Neural progenitor cell (in vitro differentiated cells): ENCODE results near the gene TDO2. TPM values are rescaled to one million over a fixed set of nuclear protein-coding genes. Genes with fewer than 3 reads are reported as not detected.

Experiments used
- DNase-seq: peaks from one replicate; pipeline ENCODE4 v3.0.0-alpha.2; 2016; ENCODE audit warnings: low spot score
- H2AFZ ChIP-seq: fragments of 200-600 bp; sonication (generic); replicated peaks from 2 replicates; pipeline ENCODE4 v1.6.1; 2016; ENCODE audit warnings: antibody characterized with exemption
- H3F3A ChIP-seq: fragments of 200-600 bp; sonication (generic); 2 replicates; pipeline ENCODE4 v1.6.1; 2016; ENCODE audit warnings: antibody characterized with exemption, low read depth
- H3K27ac ChIP-seq: fragments of 200-600 bp; sonication (generic); 2 replicates; pipeline ENCODE4 v1.5.1; 2016; ENCODE audit warnings: mild to moderate bottlenecking
- H3K27me3 ChIP-seq: fragments of 200-600 bp; sonication (generic); 2 replicates; pipeline ENCODE4 v1.6.1; 2016; ENCODE audit warnings: mild to moderate bottlenecking, moderate library complexity
- H3K36me3 ChIP-seq: fragments of 200-600 bp; sonication (generic); 2 replicates; pipeline ENCODE4 v1.5.1; 2016
- H3K4me1 ChIP-seq: fragments of 200-600 bp; sonication (generic); 2 replicates; pipeline ENCODE4 v1.6.1; 2016; ENCODE audit warnings: mixed run types
- H3K4me2 ChIP-seq: fragments of 200-600 bp; sonication (generic); 2 replicates; pipeline ENCODE4 v1.6.1; 2016
- H3K4me3 ChIP-seq: fragments of 200-600 bp; sonication (generic); 2 replicates; pipeline ENCODE4 v1.5.1; 2016
- H3K79me2 ChIP-seq: fragments of 200-600 bp; sonication (generic); 2 replicates; pipeline ENCODE4 v1.6.1; 2016; ENCODE audit warnings: low read depth
- H3K9ac ChIP-seq: fragments of 200-600 bp; sonication (generic); 2 replicates; pipeline ENCODE4 v1.6.1; 2016
- H3K9me3 ChIP-seq: fragments of 200-600 bp; sonication (generic); 2 replicates; pipeline ENCODE4 v1.5.1; 2016; ENCODE audit warnings: low read depth
- H4K20me1 ChIP-seq: fragments of 200-600 bp; sonication (generic); 2 replicates; pipeline ENCODE4 v1.6.1; 2016; ENCODE audit warnings: low read depth
- H3K27ac Mint-ChIP-seq: 3 replicates; pipeline ENCODE4 v1.8.0; 2021; ENCODE audit warnings: mixed read lengths
- H3K27me3 Mint-ChIP-seq: 2 replicates; pipeline ENCODE4 v1.8.0; 2022; ENCODE audit warnings: low read depth, mild to moderate bottlenecking, inconsistent platforms, moderate library complexity, mixed read lengths; ENCODE audit not compliant: insufficient read depth
- H3K36me3 Mint-ChIP-seq: 3 replicates; pipeline ENCODE4 v1.8.0; 2021; ENCODE audit warnings: mixed read lengths
- H3K4me1 Mint-ChIP-seq: 3 replicates; pipeline ENCODE4 v1.8.0; 2021; ENCODE audit warnings: mixed read lengths
- H3K4me3 Mint-ChIP-seq: 3 replicates; pipeline ENCODE4 v1.8.0; 2021; ENCODE audit warnings: mild to moderate bottlenecking, moderate library complexity, mixed read lengths
- H3K9me3 Mint-ChIP-seq: 3 replicates; pipeline ENCODE4 v1.8.0; 2020; ENCODE audit warnings: mixed read lengths
- EZH2 ChIP-seq: fragments of 200-600 bp; sonication (generic); IDR thresholded peaks from 2 replicates; pipeline ENCODE4 v1.6.1; 2017; ENCODE audit warnings: antibody characterized with exemption, mild to moderate bottlenecking, moderate library complexity
- EZH2phosphoT487 ChIP-seq: fragments of 200-600 bp; sonication (generic); IDR thresholded peaks from 2 replicates; pipeline ENCODE4 v1.6.1; 2017; ENCODE audit warnings: antibody characterized with exemption
- total RNA-seq: library from RNA; depleted of rRNA; stranded (reverse); fragments of >200 nt; gene quantifications from 2 replicates; pipeline ENCODE4 v1.2.3, GENCODE V29; 2015; ENCODE audit warnings: low replicate concordance
- TF ChIP-seq, protein P1 (sequence below): fragments of 200-600 bp; sonication (generic); IDR thresholded peaks from 2 replicates; pipeline ENCODE4 v1.5.1; 2017; ENCODE audit warnings: antibody characterized with exemption, mild to moderate bottlenecking

The TDO2 gene
- total RNA-seq, 1 donor from 2014 or later: not detected

GRCh38 chr4:155952501-155952901 is 49.0 kb downstream of the TDO2 start:
- no peak overlapping the region for H3K27ac ChIP-seq
- H3K4me1 ChIP-seq: no peaks in the 10 kb centered on the region
- no peaks in the 10 kb centered on the region for H3K36me3 ChIP-seq
- H2AFZ ChIP-seq: peak overlapping the region; percentile 94
- H3K27ac Mint-ChIP-seq: no peak overlapping the region
- H3K4me3 ChIP-seq: no peak overlapping the region
- H3K27me3 Mint-ChIP-seq: peaks cover 2% of the 10 kb centered on the region
- no peak overlapping the region for H3K4me2 ChIP-seq
- H3K79me2 ChIP-seq: no peaks in the 10 kb centered on the region
- no peak for DNase-seq
- no peaks in the 10 kb centered on the region for H3K27me3 ChIP-seq
- no peaks in the 10 kb centered on the region for H4K20me1 ChIP-seq
- H3F3A ChIP-seq: no peaks in the 10 kb centered on the region
- peak overlapping the region; percentile 3 for H3K4me3 Mint-ChIP-seq
- TF ChIP-seq, protein P1, sequence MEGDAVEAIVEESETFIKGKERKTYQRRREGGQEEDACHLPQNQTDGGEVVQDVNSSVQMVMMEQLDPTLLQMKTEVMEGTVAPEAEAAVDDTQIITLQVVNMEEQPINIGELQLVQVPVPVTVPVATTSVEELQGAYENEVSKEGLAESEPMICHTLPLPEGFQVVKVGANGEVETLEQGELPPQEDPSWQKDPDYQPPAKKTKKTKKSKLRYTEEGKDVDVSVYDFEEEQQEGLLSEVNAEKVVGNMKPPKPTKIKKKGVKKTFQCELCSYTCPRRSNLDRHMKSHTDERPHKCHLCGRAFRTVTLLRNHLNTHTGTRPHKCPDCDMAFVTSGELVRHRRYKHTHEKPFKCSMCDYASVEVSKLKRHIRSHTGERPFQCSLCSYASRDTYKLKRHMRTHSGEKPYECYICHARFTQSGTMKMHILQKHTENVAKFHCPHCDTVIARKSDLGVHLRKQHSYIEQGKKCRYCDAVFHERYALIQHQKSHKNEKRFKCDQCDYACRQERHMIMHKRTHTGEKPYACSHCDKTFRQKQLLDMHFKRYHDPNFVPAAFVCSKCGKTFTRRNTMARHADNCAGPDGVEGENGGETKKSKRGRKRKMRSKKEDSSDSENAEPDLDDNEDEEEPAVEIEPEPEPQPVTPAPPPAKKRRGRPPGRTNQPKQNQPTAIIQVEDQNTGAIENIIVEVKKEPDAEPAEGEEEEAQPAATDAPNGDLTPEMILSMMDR: no peak
- TF ChIP-seq EZH2phosphoT487 (no peak), EZH2 (no peak)
- H3K9me3 ChIP-seq: no peaks in the 10 kb centered on the region
- peaks cover 6% of the 10 kb centered on the region for H3K9me3 Mint-ChIP-seq
- H3K9ac ChIP-seq: no peak overlapping the region
- no peaks in the 10 kb centered on the region for H3K36me3 Mint-ChIP-seq
- H3K4me1 Mint-ChIP-seq: peaks cover 10% of the 10 kb centered on the region

DNA sequence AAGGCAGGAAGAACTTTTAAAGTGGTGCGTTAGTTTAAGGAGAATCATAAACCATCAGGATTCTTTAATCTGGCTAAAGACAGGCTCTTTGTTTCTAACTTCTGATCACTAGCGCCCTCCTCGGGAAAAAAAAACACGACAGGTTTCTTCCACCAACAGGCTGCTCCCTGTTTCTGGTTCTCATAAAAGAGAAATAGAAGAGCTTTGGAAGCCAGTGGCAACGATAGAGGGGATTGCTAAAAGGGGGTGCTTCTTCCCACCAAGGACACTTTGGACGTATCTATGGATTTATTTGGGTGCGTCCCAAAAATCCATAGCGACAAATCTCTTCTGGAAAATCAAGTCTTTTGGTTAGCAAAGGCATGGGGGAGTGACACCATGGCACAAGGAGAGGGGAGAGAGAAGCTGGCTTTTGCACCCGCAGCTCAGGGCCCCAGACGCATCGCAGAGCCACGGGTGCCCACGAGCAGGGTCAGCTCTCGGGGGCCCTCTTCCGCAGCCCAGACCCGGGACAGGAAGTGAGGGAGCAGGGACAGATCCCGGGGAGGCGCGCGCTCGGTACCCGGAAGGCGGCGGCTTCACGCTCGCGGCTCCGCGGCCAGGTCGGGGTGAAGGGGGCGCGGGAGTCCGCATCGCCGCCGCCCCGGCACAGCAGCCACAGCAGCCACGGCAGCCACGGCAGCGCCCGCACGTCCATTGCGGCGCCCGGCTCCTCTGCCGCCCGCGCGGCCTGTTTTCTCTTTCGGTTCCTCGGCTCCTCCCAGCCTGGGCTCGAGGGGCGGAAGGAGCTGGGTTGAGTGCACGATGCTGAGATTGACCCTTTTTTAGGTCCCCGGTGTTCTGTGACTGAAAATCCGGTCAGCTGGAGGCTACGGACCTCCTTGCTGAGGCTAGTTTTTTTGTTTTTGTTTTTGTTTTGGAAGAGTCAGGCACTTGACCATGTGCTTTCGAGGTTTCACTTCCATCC is 49.9 kb downstream of the TDO2 start, which contains the start of gene CTSO:
CTSO (minus strand) TSS at position 716 of the 967 bp plus-strand sequence; CDS start at position 697, 19 bp downstream.
- no peaks in the 10 kb centered on the region for H3K4me1 ChIP-seq
- H3F3A ChIP-seq: no peaks in the 10 kb centered on the region
- H2AFZ ChIP-seq: peak within 1 kb of the TSS; percentile 98
- no peaks in the 10 kb centered on the region for H3K27me3 ChIP-seq
- peak; percentile 71 for DNase-seq
- no peaks in the 10 kb centered on the region for H3K79me2 ChIP-seq
- peak within 1 kb of the TSS; percentile 97 for H3K27ac Mint-ChIP-seq
- peak within 1 kb of the TSS; percentile 41 for H3K9ac ChIP-seq
- H3K9me3 ChIP-seq: no peaks in the 10 kb centered on the region
- TF ChIP-seq EZH2phosphoT487 (no peak), EZH2 (peak; percentile 35)
- TF ChIP-seq, protein P1: peak; percentile 64
- peak within 1 kb of the TSS; percentile 63 for H3K4me3 ChIP-seq
- peaks cover 6% of the 10 kb centered on the region for H3K9me3 Mint-ChIP-seq
- H3K4me2 ChIP-seq: peak within 1 kb of the TSS; percentile 87
- peaks cover 10% of the 10 kb centered on the region for H3K4me1 Mint-ChIP-seq
- H3K27me3 Mint-ChIP-seq: peaks cover 4% of the 10 kb centered on the region
- peak within 1 kb of the TSS; percentile 7 for H3K27ac ChIP-seq
- peak within 1 kb of the TSS; percentile 87 for H3K4me3 Mint-ChIP-seq
- no peaks in the 10 kb centered on the region for H3K36me3 Mint-ChIP-seq
- no peaks in the 10 kb centered on the region for H4K20me1 ChIP-seq
- H3K36me3 ChIP-seq: no peaks in the 10 kb centered on the region

DNA sequence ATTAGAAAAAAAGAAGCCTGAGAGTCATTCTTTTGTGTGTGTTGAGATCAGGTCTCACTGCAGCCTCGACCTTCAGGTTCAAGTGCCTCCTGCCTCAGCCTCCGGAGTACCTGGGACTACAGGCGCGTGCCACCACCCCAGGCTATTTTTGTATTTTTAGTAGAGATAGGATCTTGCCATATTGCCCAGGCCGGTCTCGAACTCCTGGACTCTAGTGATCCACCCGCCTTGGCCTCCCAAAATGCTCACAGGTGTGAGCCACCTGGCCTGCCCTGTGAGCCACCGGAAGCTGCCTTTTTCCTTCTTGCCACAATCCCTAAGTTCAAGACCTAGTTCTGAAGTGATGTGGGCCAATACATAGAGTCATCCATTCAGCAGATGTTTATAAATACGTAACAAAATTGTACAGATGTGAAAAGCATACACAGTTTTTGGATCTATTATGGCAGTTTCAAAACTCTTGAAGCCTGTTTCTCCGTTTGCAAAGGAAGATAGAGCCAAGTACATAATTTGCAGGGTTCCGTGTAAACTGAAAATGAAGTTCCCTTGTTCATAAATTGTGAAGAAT is 50.7 kb downstream of the TDO2 start:
- Histone ChIP-seq H3K79me2 (no peaks in the 10 kb centered on the region), H3K27ac (no peak overlapping the region), H3K9me3 (no peaks in the 10 kb centered on the region), H3K36me3 (no peaks in the 10 kb centered on the region), H2AFZ (peak overlapping the region; percentile 98), H3K9ac (no peak overlapping the region), H3F3A (no peaks in the 10 kb centered on the region), H4K20me1 (no peaks in the 10 kb centered on the region), H3K4me1 (no peaks in the 10 kb centered on the region), H3K27me3 (no peaks in the 10 kb centered on the region), H3K4me2 (peak overlapping the region; percentile 87), H3K4me3 (peak overlapping the region; percentile 63)
- peaks cover 6% of the 10 kb centered on the region for H3K9me3 Mint-ChIP-seq
- DNase-seq: no peak
- peaks cover 10% of the 10 kb centered on the region for H3K4me1 Mint-ChIP-seq
- no peaks in the 10 kb centered on the region for H3K36me3 Mint-ChIP-seq
- H3K4me3 Mint-ChIP-seq: peak overlapping the region; percentile 78
- TF ChIP-seq EZH2: no peak
- TF ChIP-seq, protein P1: no peak
- TF ChIP-seq EZH2phosphoT487: no peak
- H3K27me3 Mint-ChIP-seq: peaks cover 4% of the 10 kb centered on the region
- H3K27ac Mint-ChIP-seq: peak overlapping the region; percentile 88
